Hippocampal formation (tissue), 2 donors: Measurements from ENCODE around the gene KRTAP12-3.
"Not testable (repeated sequence)": the region's sequence is repeated elsewhere in the genome, so short reads cannot be mapped to it uniquely, and the experiment has no call there.

ENCODE experiments used
- DNase-seq, 2 donors: peaks; one replicate each; lab custom pipeline; 2025; lab: John Stamatoyannopoulos, UW

The KRTAP12-3 gene

DNA sequence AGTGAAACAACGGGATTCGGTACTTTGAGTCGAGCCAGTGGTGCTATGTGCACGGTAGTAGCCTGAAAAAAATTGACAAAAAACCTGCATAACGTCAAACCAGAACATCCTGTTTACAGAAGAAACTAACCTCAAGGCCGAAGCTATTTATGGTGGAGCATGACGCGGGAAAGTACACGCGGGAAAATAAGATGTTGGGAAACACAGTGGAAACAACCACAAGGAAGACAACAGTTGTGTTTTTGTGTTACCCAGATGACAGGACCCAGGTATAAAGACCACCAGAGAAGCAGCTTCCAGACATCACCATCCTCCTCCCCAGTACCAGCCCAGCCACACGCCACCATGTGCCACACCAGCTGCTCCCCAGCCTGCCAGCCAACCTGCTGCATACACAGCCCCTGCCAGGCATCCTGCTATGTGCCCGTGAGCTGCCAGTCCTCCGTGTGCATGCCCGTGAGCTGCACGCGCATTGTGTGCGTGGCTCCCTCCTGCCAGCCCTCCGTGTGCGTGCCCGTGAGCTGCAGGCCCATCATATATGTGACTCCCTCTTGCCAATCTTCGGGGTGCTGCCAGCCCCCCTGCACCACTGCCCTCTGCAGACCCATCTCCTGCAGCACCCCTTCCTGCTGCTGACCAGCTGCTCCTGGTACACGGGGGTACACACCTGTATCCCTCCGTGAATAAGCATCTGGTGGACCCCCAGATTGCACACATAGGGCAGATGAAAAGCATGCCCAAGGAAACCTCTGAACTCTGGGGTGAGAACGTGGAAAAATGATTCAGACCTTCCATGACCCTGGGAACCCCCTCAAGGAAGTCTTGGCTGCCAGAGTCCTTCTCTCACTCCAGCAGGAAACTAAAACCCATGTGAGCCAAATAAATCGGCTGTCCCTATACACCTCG is at the start of gene KRTAP12-3:
Gene KRTAP12-3, plus strand, starts transcription at position 298 of the 906 bp plus-strand sequence. Its CDS starts 48 bp downstream, at position 346.
- DNase-seq = no peak

DNA sequence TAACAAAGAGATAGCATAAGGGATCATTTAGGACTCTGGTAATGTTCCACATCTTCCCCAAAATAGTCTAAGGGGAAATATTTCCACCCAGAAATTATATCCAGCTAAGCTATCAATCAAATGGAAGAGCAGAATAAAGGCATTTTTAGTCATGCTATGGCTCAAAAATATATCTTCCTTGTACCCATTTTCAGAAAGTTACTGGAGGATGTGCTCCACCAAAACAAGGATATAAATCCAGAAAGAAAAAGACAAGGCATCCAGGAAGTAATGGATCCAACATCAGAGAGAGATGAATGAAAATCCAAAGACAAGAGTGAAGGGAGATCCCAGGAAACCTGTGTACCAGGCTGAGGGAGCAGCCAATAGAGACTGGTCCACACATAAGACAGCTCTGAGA is 48.5 kb upstream of the KRTAP12-3 start:
- no peak for DNase-seq

GRCh38 chr21:44610157-44610843 is 47.4 kb upstream of the KRTAP12-3 start:
- DNase-seq = not testable (repeated sequence)

- DNase-seq = no peak
Observed at GRCh38 chr21:44611551-44611950, 46.2 kb upstream of the KRTAP12-3 start.

GRCh38 chr21:44612029-44612486 is 45.7 kb upstream of the KRTAP12-3 start, which contains the start of gene KRTAP10-8:
TSS of gene KRTAP10-8 (plus strand) at chr21:44612079. CDS start at chr21:44612101, 22 bp downstream.
- DNase-seq = no peak

- DNase-seq = no peak
Observed at GRCh38 chr21:44612669-44613229, 45.0 kb upstream of the KRTAP12-3 start.

DNA sequence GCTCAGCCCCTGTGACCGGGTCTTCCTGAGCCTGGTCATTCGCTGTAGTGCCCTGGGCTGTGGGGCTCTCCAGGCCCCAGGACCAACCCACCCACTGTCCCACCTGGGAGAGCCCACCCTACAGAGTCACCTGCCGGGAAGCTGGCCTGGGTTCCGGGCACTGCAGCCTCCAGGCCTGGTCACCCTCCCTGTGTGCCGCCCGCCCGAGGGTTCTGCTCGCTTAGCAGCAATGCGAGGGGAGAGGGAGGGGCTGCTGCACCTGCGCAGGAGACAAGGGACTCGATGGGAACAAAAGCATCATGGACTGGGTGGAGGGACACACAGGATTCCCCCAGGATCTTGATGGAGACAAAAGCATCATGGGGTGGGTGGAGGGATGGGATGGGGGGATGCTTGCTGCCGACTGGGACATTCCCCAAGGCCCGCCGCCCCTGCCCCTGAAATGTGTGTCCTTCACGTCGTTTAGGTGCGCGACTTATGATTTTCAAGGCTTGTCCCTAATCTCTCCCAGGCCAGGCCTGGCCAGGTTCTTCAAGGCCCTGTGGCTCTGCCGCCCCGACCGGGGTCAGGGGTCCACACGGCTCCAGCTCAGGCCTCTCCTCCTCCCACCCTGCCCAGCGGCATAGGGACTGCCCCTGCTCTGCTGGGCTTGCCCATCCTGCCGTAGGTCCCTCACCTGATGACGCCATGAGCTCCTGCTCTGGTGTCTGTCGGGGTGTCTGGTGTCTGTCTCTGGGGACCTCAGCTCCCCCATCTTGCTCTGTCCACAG is 44.2 kb upstream of the KRTAP12-3 start:
- DNase-seq = no peak

DNA sequence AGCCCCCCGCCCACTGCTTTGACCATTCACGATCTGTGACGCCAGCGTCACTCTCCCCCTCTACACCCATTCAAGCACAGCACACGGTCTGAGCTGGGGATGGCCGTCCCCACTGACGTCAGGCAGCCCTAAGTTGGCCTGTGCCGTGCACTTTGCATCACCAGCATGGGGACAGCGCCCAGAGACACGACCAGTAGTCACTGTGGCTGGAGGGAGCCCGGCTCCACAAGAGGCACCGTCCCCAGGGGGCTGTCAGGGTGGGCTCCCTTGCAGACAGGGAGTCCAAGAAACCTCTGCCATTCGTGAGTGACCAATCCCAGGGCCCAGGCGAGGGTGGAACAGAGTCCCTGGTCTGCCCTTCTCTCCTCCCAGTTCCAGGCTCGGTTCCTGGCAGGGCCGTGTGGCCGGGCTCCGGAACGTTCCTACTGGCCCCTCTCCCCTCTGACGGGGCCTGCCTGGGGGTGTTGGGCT is 43.5 kb upstream of the KRTAP12-3 start:
- no peak for DNase-seq

DNA sequence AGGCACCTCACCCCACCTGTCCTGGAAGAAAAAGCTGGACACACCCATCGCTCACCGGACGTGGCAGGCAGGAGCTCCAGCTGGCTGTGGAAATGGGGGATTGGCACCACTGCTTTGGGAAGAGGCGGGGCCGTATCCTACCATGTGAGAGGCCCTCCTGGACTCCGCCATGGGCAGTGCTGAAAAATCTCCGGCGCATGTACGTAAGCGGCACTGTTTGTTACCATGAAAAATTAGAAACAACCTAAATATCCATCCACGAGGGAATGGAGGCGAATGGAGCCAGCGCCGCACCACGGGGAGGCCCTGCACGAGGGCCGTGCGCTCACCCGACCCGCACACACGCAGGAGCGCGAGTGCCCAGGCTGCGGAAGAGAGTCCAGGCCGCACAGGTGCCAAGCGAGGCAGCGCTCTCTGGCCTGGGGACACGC is 42.8 kb upstream of the KRTAP12-3 start:
- DNase-seq = no peak

DNA sequence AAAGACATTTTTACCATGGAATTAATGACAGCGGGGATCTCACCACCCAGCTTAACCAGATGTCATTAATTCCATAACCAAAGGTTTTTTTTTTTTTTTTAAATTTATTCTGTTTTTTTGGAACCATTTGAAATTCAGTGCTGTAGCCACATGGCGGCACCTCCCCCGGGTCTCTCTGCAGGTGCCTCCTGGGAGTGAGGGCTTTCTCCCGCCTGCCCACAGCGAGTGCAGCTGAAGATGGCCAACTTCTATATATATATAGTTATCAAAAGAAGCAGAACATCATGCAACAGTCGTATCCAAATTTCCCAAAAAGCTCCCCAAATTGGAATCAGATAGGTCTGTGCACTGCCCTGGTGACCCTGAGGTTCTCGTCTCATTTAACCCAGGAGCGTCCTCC is 42.3 kb upstream of the KRTAP12-3 start:
- no peak for DNase-seq

- no peak for DNase-seq
Observed at GRCh38 chr21:44615911-44616590, 41.7 kb upstream of the KRTAP12-3 start.

GRCh38 chr21:44616591-44616926 is 41.2 kb upstream of the KRTAP12-3 start:
- DNase-seq = no peak

- DNase-seq = no peak
Observed at GRCh38 chr21:44617071-44617501, 40.6 kb upstream of the KRTAP12-3 start.

DNA sequence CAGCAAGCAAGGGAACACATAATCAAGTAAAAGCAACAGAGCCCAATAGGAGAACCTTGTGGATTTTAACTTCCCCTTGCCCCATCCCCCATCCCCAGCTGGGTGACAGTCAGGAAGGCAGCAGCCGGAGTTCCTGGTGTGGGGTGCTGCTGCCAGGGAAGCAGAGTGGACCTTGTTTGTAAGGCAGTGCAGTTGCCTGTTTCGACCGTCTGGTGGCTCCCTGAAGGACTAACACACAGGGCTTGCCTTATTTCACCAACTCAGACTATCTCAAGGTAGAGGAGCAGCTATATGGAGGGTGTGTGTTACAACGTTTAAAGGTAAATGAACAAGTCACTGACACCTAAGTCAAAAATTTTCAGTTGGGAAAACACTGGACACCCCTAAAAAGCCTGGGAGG is 39.2 kb upstream of the KRTAP12-3 start:
- DNase-seq = no peak

DNA sequence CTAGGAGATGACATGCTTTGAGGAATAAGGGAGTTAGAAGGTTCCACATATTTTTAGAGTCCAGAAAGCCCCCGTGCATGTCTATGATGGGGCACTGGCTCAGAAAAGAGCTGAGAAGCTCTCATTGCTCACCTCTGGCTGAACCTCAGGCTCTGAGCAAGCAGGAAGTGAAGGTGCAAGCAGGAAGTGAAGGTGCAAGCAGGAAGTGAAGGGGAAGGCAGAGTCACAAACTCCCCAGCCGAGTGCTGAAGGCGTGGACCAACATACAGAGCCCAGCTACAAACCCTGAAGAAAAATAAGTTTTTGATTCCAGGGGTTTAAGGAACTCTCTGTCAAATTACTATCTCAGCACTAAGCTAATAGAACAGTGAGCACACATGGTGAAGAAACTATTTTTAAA is 38.8 kb upstream of the KRTAP12-3 start:
- no peak for DNase-seq

- no peak for DNase-seq
Observed at GRCh38 chr21:44619886-44620285, 37.8 kb upstream of the KRTAP12-3 start.

GRCh38 chr21:44623575-44623974 is 34.2 kb upstream of the KRTAP12-3 start:
- no peak for DNase-seq

DNA sequence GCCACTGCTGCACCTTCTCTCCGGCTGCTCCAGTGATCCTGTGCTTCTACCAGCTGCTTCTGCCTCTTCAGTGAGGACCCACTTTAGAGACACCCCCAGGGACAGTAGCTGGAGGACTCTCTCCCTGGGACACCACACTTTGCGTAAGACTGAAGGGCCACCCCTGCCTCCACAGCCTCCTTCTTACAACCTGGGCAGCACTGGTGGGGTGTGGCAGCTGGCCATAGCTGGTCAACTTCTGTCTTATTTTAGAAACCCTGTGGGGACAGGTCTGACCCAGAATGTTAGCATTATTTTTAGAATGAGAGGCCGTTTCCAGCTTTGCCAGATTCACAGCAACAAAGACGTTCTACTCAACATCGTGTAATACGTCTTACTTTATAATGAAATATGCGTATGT is 32.0 kb upstream of the KRTAP12-3 start:
- DNase-seq = no peak

DNA sequence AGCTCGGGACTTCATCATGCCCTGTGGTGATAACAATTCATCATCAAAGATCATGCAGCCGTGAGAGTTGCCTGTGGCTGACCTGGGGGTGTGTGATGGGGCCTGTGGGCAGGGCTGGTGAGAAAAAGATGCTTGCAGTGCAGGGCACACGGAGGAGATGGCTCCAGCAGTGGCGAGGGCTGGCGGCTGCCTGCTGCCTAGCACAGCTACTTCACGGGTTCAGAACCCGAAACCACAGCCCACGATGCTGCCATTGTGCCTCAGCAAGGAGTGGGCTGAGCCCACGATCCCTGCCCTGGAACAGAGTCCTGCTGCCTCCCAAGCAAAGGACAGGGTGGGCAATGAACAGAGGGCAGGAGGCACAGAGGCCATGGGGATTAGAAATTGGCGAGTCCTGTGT is 31.5 kb upstream of the KRTAP12-3 start:
- DNase-seq = no peak

DNA sequence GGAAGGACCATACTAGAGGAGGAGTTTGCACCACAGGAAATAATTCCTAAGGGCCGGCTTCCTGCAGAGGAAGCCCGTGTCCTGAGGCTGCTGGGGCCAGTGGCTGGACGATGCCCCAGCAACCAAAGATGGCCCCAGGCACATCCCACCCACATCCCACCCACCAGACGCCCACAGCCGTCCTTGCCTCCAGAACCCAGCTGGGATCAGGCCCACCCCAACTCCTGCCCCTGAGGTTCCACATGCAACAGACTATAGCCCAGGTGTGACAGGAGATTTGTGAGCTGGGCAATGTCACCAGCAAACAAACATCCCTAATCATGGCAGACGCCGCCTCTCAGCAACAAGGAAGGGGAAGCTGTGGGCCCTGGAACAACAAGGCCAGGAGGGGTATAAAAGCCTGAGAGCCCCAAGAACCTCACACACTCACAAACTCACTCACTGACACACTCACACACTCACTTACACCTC is 31.0 kb upstream of the KRTAP12-3 start, which contains the start of gene KRTAP10-9:
Gene KRTAP10-9, plus strand, starts transcription at position 421 of the 471 bp plus-strand sequence. CDS start 79 bp downstream, outside the sequence.
- DNase-seq = no peak
